DND-41 (cell line): ENCODE measurements around the gene THNSL1.

ENCODE experiments used
- ATAC-seq: fragments of 200-7000 bp; cut with Tn5 transposase; 3 replicates; pipeline ENCODE4 v1.9.1; 2021; ENCODE audit warnings: low read depth; ENCODE audit not compliant: insufficient read depth
- DNase-seq: peaks from one replicate; pipeline ENCODE4 v3.0.0-alpha.2; 2020
- H2AFZ ChIP-seq: 2 replicates; pipeline ENCODE4 v1.6.0; 2012; ENCODE audit warnings: low read depth, low read length
- H3K27ac ChIP-seq: 2 replicates; pipeline ENCODE4 v1.5.1; 2012; ENCODE audit warnings: low read length, inconsistent platforms
- H3K27me3 ChIP-seq: fragments of 200-600 bp; sonication (generic); 2 replicates; pipeline ENCODE4 v1.6.0; 2012; ENCODE audit warnings: low read length, mild to moderate bottlenecking, inconsistent platforms; ENCODE audit not compliant: insufficient read depth, poor library complexity
- H3K36me3 ChIP-seq: 2 replicates; pipeline ENCODE4 v1.5.1; 2012; ENCODE audit warnings: low read length, inconsistent platforms; ENCODE audit not compliant: insufficient read depth
- H3K4me1 ChIP-seq: 2 replicates; pipeline ENCODE4 v1.5.1; 2012; ENCODE audit warnings: mild to moderate bottlenecking, low read length; ENCODE audit not compliant: insufficient read depth
- H3K4me2 ChIP-seq: 2 replicates; pipeline ENCODE4 v1.6.0; 2012; ENCODE audit warnings: mild to moderate bottlenecking, moderate library complexity, low read length, inconsistent platforms; ENCODE audit not compliant: insufficient read depth
- H3K4me3 ChIP-seq, 2 experiments: fragments of 200-600 bp in 1 of 2; shearing (Covaris generic) in 1 of 2; 2 replicates each; pipeline ENCODE4 v1.5.1; 2012 to 2016; ENCODE audit warnings: inconsistent platforms in 2 of 2, low read length in 2 of 2, mild to moderate bottlenecking in 2 of 2, low read depth in 1 of 2, moderate library complexity in 1 of 2
- H3K79me2 ChIP-seq: 2 replicates; pipeline ENCODE4 v1.6.0; 2012; ENCODE audit warnings: low read length, inconsistent platforms; ENCODE audit not compliant: insufficient read depth
- H3K9ac ChIP-seq: 2 replicates; pipeline ENCODE4 v1.6.0; 2012; ENCODE audit warnings: low read depth, mild to moderate bottlenecking, inconsistent platforms, low read length, moderate library complexity
- H3K9me3 ChIP-seq: 2 replicates; pipeline ENCODE4 v1.5.1; 2012; ENCODE audit warnings: low read length, moderate library complexity, mild to moderate bottlenecking, inconsistent platforms; ENCODE audit not compliant: insufficient read depth, severe bottlenecking
- H4K20me1 ChIP-seq: 2 replicates; pipeline ENCODE4 v1.6.0; 2012; ENCODE audit warnings: low read length; ENCODE audit not compliant: insufficient read depth
- EZH2 ChIP-seq: IDR thresholded peaks from 3 replicates; pipeline ENCODE4 v1.6.1; 2012; ENCODE audit warnings: borderline replicate concordance, low read depth, mild to moderate bottlenecking, moderate library complexity, low read length, inconsistent platforms; ENCODE audit not compliant: severe bottlenecking
- TF ChIP-seq, protein P1 (sequence below): IDR thresholded peaks from 2 replicates; pipeline ENCODE4 v1.5.1; 2012; ENCODE audit warnings: borderline replicate concordance, low read length, moderate library complexity, mild to moderate bottlenecking; ENCODE audit not compliant: poor library complexity, severe bottlenecking; ENCODE audit errors: extremely low read depth

The THNSL1 gene

DNA sequence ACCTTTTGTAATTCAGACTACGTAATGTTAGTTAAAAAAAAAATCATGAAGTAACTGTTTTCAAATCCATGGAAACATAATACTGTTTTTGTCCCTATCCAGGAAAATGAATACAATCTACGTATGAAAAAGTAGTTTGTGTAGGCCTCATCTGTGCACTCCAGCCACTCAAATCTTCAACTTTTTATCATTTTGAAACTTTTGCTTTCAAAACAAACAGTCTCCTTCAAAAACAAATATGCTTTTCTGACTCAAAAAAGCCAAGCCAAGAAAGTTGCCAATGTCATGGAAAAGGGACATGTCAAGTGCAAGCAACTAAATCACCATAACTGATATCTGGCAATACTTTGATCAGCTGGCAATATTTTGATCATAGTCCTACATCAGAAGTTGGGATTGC is 13.1 kb downstream of the THNSL1 start:
- Histone ChIP-seq H3K4me1 (no peaks in the 10 kb centered on the region), H3K27ac (no peak overlapping the region), H3K36me3 (no peaks in the 10 kb centered on the region), H2AFZ (no peak overlapping the region), H3K4me3 (no peak overlapping the region), H3K9me3 (no peaks in the 10 kb centered on the region), H3K79me2 (no peaks in the 10 kb centered on the region), H3K4me2 (no peak overlapping the region), H3K27me3 (no peaks in the 10 kb centered on the region), H4K20me1 (no peaks in the 10 kb centered on the region), H3K9ac (no peak overlapping the region)
- no peak for TF ChIP-seq EZH2
- TF ChIP-seq, protein P1, sequence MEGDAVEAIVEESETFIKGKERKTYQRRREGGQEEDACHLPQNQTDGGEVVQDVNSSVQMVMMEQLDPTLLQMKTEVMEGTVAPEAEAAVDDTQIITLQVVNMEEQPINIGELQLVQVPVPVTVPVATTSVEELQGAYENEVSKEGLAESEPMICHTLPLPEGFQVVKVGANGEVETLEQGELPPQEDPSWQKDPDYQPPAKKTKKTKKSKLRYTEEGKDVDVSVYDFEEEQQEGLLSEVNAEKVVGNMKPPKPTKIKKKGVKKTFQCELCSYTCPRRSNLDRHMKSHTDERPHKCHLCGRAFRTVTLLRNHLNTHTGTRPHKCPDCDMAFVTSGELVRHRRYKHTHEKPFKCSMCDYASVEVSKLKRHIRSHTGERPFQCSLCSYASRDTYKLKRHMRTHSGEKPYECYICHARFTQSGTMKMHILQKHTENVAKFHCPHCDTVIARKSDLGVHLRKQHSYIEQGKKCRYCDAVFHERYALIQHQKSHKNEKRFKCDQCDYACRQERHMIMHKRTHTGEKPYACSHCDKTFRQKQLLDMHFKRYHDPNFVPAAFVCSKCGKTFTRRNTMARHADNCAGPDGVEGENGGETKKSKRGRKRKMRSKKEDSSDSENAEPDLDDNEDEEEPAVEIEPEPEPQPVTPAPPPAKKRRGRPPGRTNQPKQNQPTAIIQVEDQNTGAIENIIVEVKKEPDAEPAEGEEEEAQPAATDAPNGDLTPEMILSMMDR: no peak
- ATAC-seq: no peak
- DNase-seq: no peak

DNA sequence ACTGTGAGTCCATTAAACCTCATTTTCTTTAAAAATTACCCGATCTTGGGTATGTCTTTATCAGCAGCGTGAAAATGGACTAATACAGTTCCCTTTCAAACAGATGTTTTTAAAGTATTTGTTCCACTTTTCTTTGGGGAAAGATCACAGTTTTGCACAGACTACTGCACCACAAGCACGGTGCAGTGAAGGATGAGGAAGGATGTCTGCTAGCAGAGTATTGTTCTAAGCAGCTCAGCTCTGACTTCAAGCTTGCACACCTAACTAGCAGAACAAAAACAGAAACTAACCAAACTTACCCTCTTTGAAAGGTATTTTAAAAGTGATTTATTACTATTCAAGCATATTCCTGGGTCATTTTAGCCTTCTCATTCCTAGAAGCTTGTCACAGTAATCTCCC is 20.0 kb downstream of the THNSL1 start:
- TF ChIP-seq, protein P1: no peak
- no peak for TF ChIP-seq EZH2
- Histone ChIP-seq H3K9ac (no peak overlapping the region), H3K4me1 (no peaks in the 10 kb centered on the region), H3K27ac (no peak overlapping the region), H3K4me3 (no peak overlapping the region), H3K4me2 (no peak overlapping the region), H3K9me3 (no peaks in the 10 kb centered on the region), H2AFZ (no peak overlapping the region), H4K20me1 (no peaks in the 10 kb centered on the region), H3K27me3 (no peaks in the 10 kb centered on the region), H3K79me2 (no peaks in the 10 kb centered on the region), H3K36me3 (no peaks in the 10 kb centered on the region)
- no peak for DNase-seq
- no peak for ATAC-seq

- Histone ChIP-seq H3K79me2 (no peaks in the 10 kb centered on the region), H3K4me3 (no peak overlapping the region), H3K9ac (no peak overlapping the region), H3K4me1 (no peaks in the 10 kb centered on the region), H3K36me3 (no peaks in the 10 kb centered on the region), H4K20me1 (no peaks in the 10 kb centered on the region), H3K27me3 (no peaks in the 10 kb centered on the region), H3K9me3 (no peaks in the 10 kb centered on the region), H2AFZ (no peak overlapping the region), H3K27ac (no peak overlapping the region), H3K4me2 (no peak overlapping the region)
- no peak for TF ChIP-seq EZH2
- TF ChIP-seq, protein P1: no peak
- ATAC-seq: no peak
- no peak for DNase-seq
These were observed 21.9 kb downstream of the THNSL1 start for GRCh38 chr10:25038325-25038724.

GRCh38 chr10:25039531-25039930 is 23.1 kb downstream of the THNSL1 start:
- Histone ChIP-seq H3K9me3 (no peaks in the 10 kb centered on the region), H3K36me3 (no peaks in the 10 kb centered on the region), H2AFZ (no peak overlapping the region), H3K27me3 (peaks cover 5% of the 10 kb centered on the region), H3K79me2 (no peaks in the 10 kb centered on the region), H4K20me1 (no peaks in the 10 kb centered on the region), H3K4me3 (no peak overlapping the region), H3K9ac (no peak overlapping the region), H3K4me1 (no peaks in the 10 kb centered on the region), H3K4me2 (no peak overlapping the region), H3K27ac (no peak overlapping the region)
- TF ChIP-seq, protein P1: no peak
- no peak for TF ChIP-seq EZH2
- no peak for DNase-seq
- no peak for ATAC-seq
